ENCODE data around the gene PRRT2. TPM values are rescaled to one million over a fixed set of nuclear protein-coding genes. Genes with fewer than 3 reads are reported as not detected.

PRRT2 gene
- total RNA-seq, 1 experiment from 2014 or later, result 20.5 TPM

GRCh38 chr16:29777576-29778350 lies 34.2 kb upstream of the PRRT2 start, which contains the start of gene ZG16:
TSS of gene ZG16 (plus strand) at chr16:29778256. CDS start at chr16:29779267, 1,011 bp downstream.
- H3K4me3 Mint-ChIP-seq, result no peak within 1 kb of the TSS
- H3K27me3 Mint-ChIP-seq (ENCODE audit: low read depth), result peaks cover 44% of the 10 kb centered on the region
- ChIA-PET POLR2A (interaction anchor here (0.6 kb wide), 1 partner anchor 1296 kb away, joined by 4 read pairs; the partner anchor contains the start of genes ZNF646 and ZNF668), CTCF (interaction anchor here (1.0 to 1.9 kb wide), 4 partner anchors 8 to 122 kb away, joined by 3 to 5 read pairs (median 4); partner anchors contain the start of genes KIF22 and SEZ6L2)
- DNase-seq (ENCODE audit: low spot score) (no peak), ATAC-seq (no peak)
- H3K36me3 Mint-ChIP-seq, result no peaks in the 10 kb centered on the region
- H3K4me1 Mint-ChIP-seq, result peaks cover 3% of the 10 kb centered on the region
- TF ChIP-seq ZMAT4 (CRISPR knock-in tag; IDR thresholded peaks at IDR 0.05) (no peak), ZNF121 (CRISPR knock-in tag; IDR thresholded peaks at IDR 0.05) (0 out of 2 replicates have a peak, but pooled peaks have one; percentile 55), TEAD1 (CRISPR knock-in tag; IDR thresholded peaks at IDR 0.05) (no peak), ZSCAN18 (CRISPR knock-in tag; IDR thresholded peaks at IDR 0.05) (no peak), RELA (CRISPR knock-in tag; IDR thresholded peaks at IDR 0.05; ENCODE audit: borderline replicate concordance) (no peak), MXD4 (CRISPR knock-in tag; IDR thresholded peaks at IDR 0.05; ENCODE audit: borderline replicate concordance) (no peak), OVOL2 (CRISPR knock-in tag; IDR thresholded peaks at IDR 0.05; ENCODE audit: borderline replicate concordance) (no peak)
- H3K27ac Mint-ChIP-seq, result no peak within 1 kb of the TSS
- H3K9me3 Mint-ChIP-seq, result no peaks in the 10 kb centered on the region

GRCh38 chr16:29779474-29779873 lies 32.5 kb upstream of the PRRT2 start:
- H3K4me3 Mint-ChIP-seq, result no peak overlapping the region
- 0 out of 2 replicates have a peak, but pooled peaks cover 3% of the 10 kb centered on the region for H3K9me3 Mint-ChIP-seq
- ATAC-seq, result peak; percentile 58
- no peak for TF ChIP-seq CDX4 (CRISPR knock-in tag; IDR thresholded peaks at IDR 0.05; ENCODE audit: borderline replicate concordance)
- TF ChIP-seq E2F5 (CRISPR knock-in tag; IDR thresholded peaks at IDR 0.05), result no peak
- no peak for TF ChIP-seq ZNF425 (CRISPR knock-in tag; conservative IDR thresholded peaks at IDR 0.05)
- TF ChIP-seq ZNF232 (CRISPR knock-in tag; IDR thresholded peaks at IDR 0.05), result no peak
- TF ChIP-seq GTF2I (CRISPR knock-in tag; conservative IDR thresholded peaks at IDR 0.05), result no peak
- no peak for TF ChIP-seq PRDM15 (CRISPR knock-in tag; IDR thresholded peaks at IDR 0.05)
- TF ChIP-seq FOXP4 (CRISPR knock-in tag; IDR thresholded peaks at IDR 0.05), result no peak
- no peak for TF ChIP-seq TP53 (CRISPR knock-in tag; IDR thresholded peaks at IDR 0.05)
- TF ChIP-seq USF1 (CRISPR knock-in tag; IDR thresholded peaks at IDR 0.05), result no peak
- no peak for TF ChIP-seq ZBTB43 (CRISPR knock-in tag; IDR thresholded peaks at IDR 0.05)
- TF ChIP-seq ZMAT4 (CRISPR knock-in tag; IDR thresholded peaks at IDR 0.05), result no peak

More at GRCh38 chr16:29779474-29779873, 32.5 kb upstream of the PRRT2 start:
- Mint-ChIP-seq H3K27ac (no peak overlapping the region), H3K27me3 (ENCODE audit: low read depth) (peaks cover 52% of the 10 kb centered on the region), H3K36me3 (no peaks in the 10 kb centered on the region), H3K4me1 (peaks cover 15% of the 10 kb centered on the region)
- ChIA-PET CTCF (no interaction called here), POLR2A (interaction anchor here (0.6 kb wide), 1 partner anchor 283 kb away, joined by 5 read pairs; no protein-coding TSS in a partner anchor)
- peak; percentile 26 for DNase-seq (ENCODE audit: low spot score)
